Nephron (organoid): Measurements from ENCODE around the gene DAB1.

Source experiments
- H3K27ac Mint-ChIP-seq, 3 experiments: 2 replicates each; pipeline ENCODE4 v1.8.0; 2020; ENCODE audit warnings: mixed read lengths in 3 of 3, mild to moderate bottlenecking in 2 of 3, moderate library complexity in 1 of 3
- H3K27me3 Mint-ChIP-seq: 2 replicates; pipeline ENCODE4 v1.8.0; 2021; ENCODE audit warnings: low read depth, mild to moderate bottlenecking, moderate library complexity, mixed read lengths
- H3K36me3 Mint-ChIP-seq: 2 replicates; pipeline ENCODE4 v1.8.0; 2020; ENCODE audit warnings: low read depth, mixed read lengths
- H3K4me1 Mint-ChIP-seq: 2 replicates; pipeline ENCODE4 v1.8.0; 2020; ENCODE audit warnings: mixed read lengths
- H3K4me3 Mint-ChIP-seq, 3 experiments: 2 replicates each; pipeline ENCODE4 v1.8.0; 2020; ENCODE audit warnings: mild to moderate bottlenecking in 3 of 3, mixed read lengths in 3 of 3, moderate library complexity in 2 of 3
- H3K9me3 Mint-ChIP-seq: 2 replicates; pipeline ENCODE4 v1.8.0; 2020; ENCODE audit warnings: mixed read lengths
- CTCF ChIP-seq, 3 experiments: fragments of 200-600 bp; sonication (generic); IDR thresholded peaks; one replicate each; pipeline ENCODE4 v1.5.0; 2021; ENCODE audit warnings: antibody characterized with exemption in 3 of 3; ENCODE audit not compliant: unreplicated experiment in 3 of 3

The DAB1 gene

GRCh38 chr1:57235730-57236510 lies 187.9 kb downstream of the DAB1 start:
- no peaks in the 10 kb centered on the region for H3K36me3 Mint-ChIP-seq

GRCh38 chr1:57234459-57234858 lies 189.4 kb downstream of the DAB1 start:
- Mint-ChIP-seq H3K9me3 (no peaks in the 10 kb centered on the region), H3K27me3 (peaks cover 3% of the 10 kb centered on the region), H3K4me3 (no peak overlapping the region), H3K27ac (no peak overlapping the region), H3K4me1 (no peaks in the 10 kb centered on the region), H3K36me3 (no peaks in the 10 kb centered on the region)
- TF ChIP-seq CTCF (IDR thresholded peaks at IDR 0.05; ENCODE audit: unreplicated experiment in 3 of 3): no peak

More at GRCh38 chr1:57235730-57236510, 187.9 kb downstream of the DAB1 start:
- peaks cover 3% of the 10 kb centered on the region for H3K27me3 Mint-ChIP-seq
- no peaks in the 10 kb centered on the region for H3K9me3 Mint-ChIP-seq
- no peak overlapping the region for H3K27ac Mint-ChIP-seq
- no peaks in the 10 kb centered on the region for H3K4me1 Mint-ChIP-seq
- no peak overlapping the region for H3K4me3 Mint-ChIP-seq
- no peak for TF ChIP-seq CTCF (IDR thresholded peaks at IDR 0.05; ENCODE audit: unreplicated experiment in 3 of 3)

GRCh38 chr1:57232500-57232899 lies 191.4 kb downstream of the DAB1 start:
- Mint-ChIP-seq H3K9me3 (no peaks in the 10 kb centered on the region), H3K4me3 (no peak overlapping the region), H3K36me3 (no peaks in the 10 kb centered on the region), H3K27ac (no peak overlapping the region), H3K27me3 (peaks cover 3% of the 10 kb centered on the region), H3K4me1 (no peaks in the 10 kb centered on the region)
- TF ChIP-seq CTCF (IDR thresholded peaks at IDR 0.05; ENCODE audit: unreplicated experiment in 3 of 3): no peak

- no peaks in the 10 kb centered on the region for H3K4me1 Mint-ChIP-seq
- H3K4me3 Mint-ChIP-seq: no peak overlapping the region
- peaks cover 3% of the 10 kb centered on the region for H3K27me3 Mint-ChIP-seq
- no peak for TF ChIP-seq CTCF (IDR thresholded peaks at IDR 0.05; ENCODE audit: unreplicated experiment in 3 of 3)
- no peaks in the 10 kb centered on the region for H3K36me3 Mint-ChIP-seq
- no peak overlapping the region for H3K27ac Mint-ChIP-seq
- no peaks in the 10 kb centered on the region for H3K9me3 Mint-ChIP-seq
Measured at GRCh38 chr1:57229998-57230397, 193.9 kb downstream of the DAB1 start.

GRCh38 chr1:57229076-57229475 lies 194.8 kb downstream of the DAB1 start:
- H3K27ac Mint-ChIP-seq: no peak overlapping the region
- H3K9me3 Mint-ChIP-seq: no peaks in the 10 kb centered on the region
- peaks cover 3% of the 10 kb centered on the region for H3K27me3 Mint-ChIP-seq
- TF ChIP-seq CTCF (IDR thresholded peaks at IDR 0.05; ENCODE audit: unreplicated experiment in 3 of 3): no peak
- no peaks in the 10 kb centered on the region for H3K36me3 Mint-ChIP-seq
- H3K4me3 Mint-ChIP-seq: no peak overlapping the region
- H3K4me1 Mint-ChIP-seq: no peaks in the 10 kb centered on the region

GRCh38 chr1:57222801-57223200 lies 201.1 kb downstream of the DAB1 start:
- H3K27ac Mint-ChIP-seq: no peak overlapping the region
- no peaks in the 10 kb centered on the region for H3K36me3 Mint-ChIP-seq
- no peak for TF ChIP-seq CTCF (IDR thresholded peaks at IDR 0.05; ENCODE audit: unreplicated experiment in 3 of 3)
- peaks cover 5% of the 10 kb centered on the region for H3K9me3 Mint-ChIP-seq
- H3K27me3 Mint-ChIP-seq: no peaks in the 10 kb centered on the region
- H3K4me1 Mint-ChIP-seq: no peaks in the 10 kb centered on the region
- no peak overlapping the region for H3K4me3 Mint-ChIP-seq
